ENCODE measurements around the gene MORN4.

- no peak for TF ChIP-seq POLR2AphosphoS5 (IDR thresholded peaks at IDR 0.05; ENCODE audit: low read depth, low read length)
- no peak for TF ChIP-seq TAF1 (IDR thresholded peaks at IDR 0.05; ENCODE audit: borderline replicate concordance, insufficient read depth, low read length)
- TF ChIP-seq REST (IDR thresholded peaks at IDR 0.05; ENCODE audit: insufficient read depth in 1 of 2, low read depth in 2 of 2, low read length in 2 of 2) = no peak
- no peak for TF ChIP-seq SIN3A (IDR thresholded peaks at IDR 0.05; ENCODE audit: borderline replicate concordance, insufficient read depth, low read length)
- no peak for TF ChIP-seq FOXP2 (optimal IDR thresholded peaks at IDR 0.05; ENCODE audit: borderline replicate concordance, extremely low read depth, extremely low read length, insufficient read depth)
Measured at GRCh38 chr10:97590748-97591495, 42.4 kb downstream of the MORN4 start.
